Measurements from ENCODE around the gene JMJD7. TPM values are rescaled to one million over a fixed set of nuclear protein-coding genes. Genes with fewer than 3 reads are reported as not detected.
A peak's percentile ranks its signal among the peaks of the same experiment; 100 is the strongest.

Gene JMJD7
- total and polyA plus RNA-seq, 9 of the 15 experiments (the other 6 are each of a cell fraction or from before 2014, with no cell fraction given): 1.2 to 13.9 (median 6.1) TPM

DNA sequence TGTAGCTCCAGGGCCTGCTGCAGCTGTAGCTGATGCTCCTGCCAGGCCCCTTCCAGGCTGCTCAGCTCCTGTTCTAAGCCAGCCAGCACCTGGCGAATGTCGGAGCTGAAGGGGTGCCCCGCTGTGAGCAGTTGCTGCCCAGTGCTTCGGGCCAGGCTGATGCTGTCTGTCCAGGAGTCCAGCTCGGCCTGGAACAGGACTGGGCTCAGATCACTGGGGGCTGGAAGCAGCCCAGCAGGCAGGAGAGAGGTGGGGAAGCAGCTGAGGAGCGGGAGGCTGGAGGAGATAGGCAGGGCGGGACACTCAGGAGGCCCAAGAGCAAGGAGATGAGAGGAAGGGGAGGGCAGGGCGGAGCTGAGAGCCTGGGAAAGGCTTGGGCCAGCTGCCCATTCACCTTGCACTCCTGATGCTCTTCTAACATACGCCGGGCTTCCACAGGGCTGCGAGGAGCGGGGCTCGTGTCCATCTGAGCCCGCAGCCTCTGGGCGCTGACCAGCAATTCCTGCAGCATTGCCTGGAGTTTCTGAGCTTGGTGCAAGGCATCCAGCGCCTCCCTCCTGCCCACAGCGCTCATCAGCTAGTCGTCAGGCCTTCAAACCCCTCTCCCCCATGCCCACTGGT, 34.0 kb downstream of the JMJD7 start:
- intact Hi-C loops (cut with micrococcal nuclease) (no loop called here), in situ Hi-C loops (cut with MboI) (no loop called here)
- FAIRE-seq (no peak), DNase-seq (ENCODE audit: extremely low read depth in 1 of 4, low spot score in 3 of 4) (no peak), ATAC-seq (peak; percentile 8; the same call in 2 of the 3 replicates)
- H3K79me2 ChIP-seq (ENCODE audit: control insufficient read depth, insufficient read depth, low read length): no peaks in the 10 kb centered on the region
- H3K4me1 ChIP-seq (replicated peaks in 1 of 2; ENCODE audit: control insufficient read depth in 2 of 2, insufficient read depth in 2 of 2, low read length in 2 of 2): peaks cover 0 to 46% of the 10 kb centered on the region in 2 experiments; a peak in 2 of 5 replicates
- WGBS (ENCODE audit: insufficient coverage, low coverage, missing lambda C conversion rate): 6% methylated on average over 14 of the region's 18 CpGs
- ChIA-PET POLR2A (interaction anchor here (0.7 to 1.1 kb wide), 2 partner anchors 9 to 15 kb away, joined by 3 read pairs; no protein-coding TSS in a partner anchor), CTCF (ENCODE audit: low intra/inter-chr PET ratio) (interaction anchor here (0.6 kb wide), 1 partner anchor 200 kb away, joined by 3 read pairs; no protein-coding TSS in a partner anchor)
- H4K20me1 ChIP-seq (replicated peaks; ENCODE audit: control insufficient read depth, insufficient read depth, low read length): peaks cover 13% of the 10 kb centered on the region
- TF ChIP-seq CEBPG (CRISPR knock-in tag; IDR thresholded peaks at IDR 0.05) (no peak), CEBPG (tag; conservative IDR thresholded peaks at IDR 0.05 in 1 of 2, IDR thresholded peaks at IDR 0.05 in 1 of 2) (no peak), CHCHD3 (CRISPR knock-in tag; IDR thresholded peaks at IDR 0.05) (no peak), BRD9 (IDR thresholded peaks at IDR 0.05; ENCODE audit: low read depth, partially characterized antibody) (no peak), CUX1 (CRISPR knock-in tag; IDR thresholded peaks at IDR 0.05) (no peak), GMEB1 (CRISPR knock-in tag; IDR thresholded peaks at IDR 0.05) (no peak)
- TF ChIP-seq, protein P1, sequence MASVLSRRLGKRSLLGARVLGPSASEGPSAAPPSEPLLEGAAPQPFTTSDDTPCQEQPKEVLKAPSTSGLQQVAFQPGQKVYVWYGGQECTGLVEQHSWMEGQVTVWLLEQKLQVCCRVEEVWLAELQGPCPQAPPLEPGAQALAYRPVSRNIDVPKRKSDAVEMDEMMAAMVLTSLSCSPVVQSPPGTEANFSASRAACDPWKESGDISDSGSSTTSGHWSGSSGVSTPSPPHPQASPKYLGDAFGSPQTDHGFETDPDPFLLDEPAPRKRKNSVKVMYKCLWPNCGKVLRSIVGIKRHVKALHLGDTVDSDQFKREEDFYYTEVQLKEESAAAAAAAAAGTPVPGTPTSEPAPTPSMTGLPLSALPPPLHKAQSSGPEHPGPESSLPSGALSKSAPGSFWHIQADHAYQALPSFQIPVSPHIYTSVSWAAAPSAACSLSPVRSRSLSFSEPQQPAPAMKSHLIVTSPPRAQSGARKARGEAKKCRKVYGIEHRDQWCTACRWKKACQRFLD (CRISPR knock-in tag; IDR thresholded peaks at IDR 0.05): no peak
- TF ChIP-seq, protein P2, sequence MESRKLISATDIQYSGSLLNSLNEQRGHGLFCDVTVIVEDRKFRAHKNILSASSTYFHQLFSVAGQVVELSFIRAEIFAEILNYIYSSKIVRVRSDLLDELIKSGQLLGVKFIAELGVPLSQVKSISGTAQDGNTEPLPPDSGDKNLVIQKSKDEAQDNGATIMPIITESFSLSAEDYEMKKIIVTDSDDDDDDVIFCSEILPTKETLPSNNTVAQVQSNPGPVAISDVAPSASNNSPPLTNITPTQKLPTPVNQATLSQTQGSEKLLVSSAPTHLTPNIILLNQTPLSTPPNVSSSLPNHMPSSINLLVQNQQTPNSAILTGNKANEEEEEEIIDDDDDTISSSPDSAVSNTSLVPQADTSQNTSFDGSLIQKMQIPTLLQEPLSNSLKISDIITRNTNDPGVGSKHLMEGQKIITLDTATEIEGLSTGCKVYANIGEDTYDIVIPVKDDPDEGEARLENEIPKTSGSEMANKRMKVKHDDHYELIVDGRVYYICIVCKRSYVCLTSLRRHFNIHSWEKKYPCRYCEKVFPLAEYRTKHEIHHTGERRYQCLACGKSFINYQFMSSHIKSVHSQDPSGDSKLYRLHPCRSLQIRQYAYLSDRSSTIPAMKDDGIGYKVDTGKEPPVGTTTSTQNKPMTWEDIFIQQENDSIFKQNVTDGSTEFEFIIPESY (CRISPR knock-in tag; IDR thresholded peaks at IDR 0.05): no peak
- H3K4me3 ChIP-seq: no peak overlapping the region
- H3K9me1 ChIP-seq (ENCODE audit: control insufficient read depth, insufficient read depth, low read length): no peaks in the 10 kb centered on the region
- H3K9me3 ChIP-seq (replicated peaks; ENCODE audit: control insufficient read depth, insufficient read depth, low read depth, low read length): no peaks in the 10 kb centered on the region; the same call in 1 of the 2 replicates
- H3K4me2 ChIP-seq (ENCODE audit: insufficient read depth, low read length): no peak overlapping the region
- no peaks in the 10 kb centered on the region for H3K36me3 ChIP-seq (ENCODE audit: control insufficient read depth, insufficient read depth, low read length)
- peak overlapping the region in 1 of 2 experiments; percentile 64; a peak in 2 of 4 replicates for H3K9ac ChIP-seq (ENCODE audit: insufficient read depth in 1 of 2, low read depth in 2 of 2, low read length in 2 of 2)
- H3K27ac ChIP-seq (ENCODE audit: extremely low read depth, low read depth, low read length): no peak overlapping the region
- H3K27me3 ChIP-seq (ENCODE audit: control insufficient read depth in 2 of 2, insufficient read depth in 2 of 2, low read length in 2 of 2): peaks cover 52 to 92% of the 10 kb centered on the region in 2 experiments
- BruUV-seq (replicated peaks): no TSS peak
- no peak overlapping the region for H2AFZ ChIP-seq (ENCODE audit: low read depth, low read length)
